Measurements from ENCODE around the gene TBXAS1.
A peak's percentile ranks its signal among the peaks of the same experiment; 100 is the strongest.

TBXAS1 gene

GRCh38 chr7:139913845-139914135 is 84.7 kb downstream of the TBXAS1 start:
- TF ChIP-seq, protein P1, sequence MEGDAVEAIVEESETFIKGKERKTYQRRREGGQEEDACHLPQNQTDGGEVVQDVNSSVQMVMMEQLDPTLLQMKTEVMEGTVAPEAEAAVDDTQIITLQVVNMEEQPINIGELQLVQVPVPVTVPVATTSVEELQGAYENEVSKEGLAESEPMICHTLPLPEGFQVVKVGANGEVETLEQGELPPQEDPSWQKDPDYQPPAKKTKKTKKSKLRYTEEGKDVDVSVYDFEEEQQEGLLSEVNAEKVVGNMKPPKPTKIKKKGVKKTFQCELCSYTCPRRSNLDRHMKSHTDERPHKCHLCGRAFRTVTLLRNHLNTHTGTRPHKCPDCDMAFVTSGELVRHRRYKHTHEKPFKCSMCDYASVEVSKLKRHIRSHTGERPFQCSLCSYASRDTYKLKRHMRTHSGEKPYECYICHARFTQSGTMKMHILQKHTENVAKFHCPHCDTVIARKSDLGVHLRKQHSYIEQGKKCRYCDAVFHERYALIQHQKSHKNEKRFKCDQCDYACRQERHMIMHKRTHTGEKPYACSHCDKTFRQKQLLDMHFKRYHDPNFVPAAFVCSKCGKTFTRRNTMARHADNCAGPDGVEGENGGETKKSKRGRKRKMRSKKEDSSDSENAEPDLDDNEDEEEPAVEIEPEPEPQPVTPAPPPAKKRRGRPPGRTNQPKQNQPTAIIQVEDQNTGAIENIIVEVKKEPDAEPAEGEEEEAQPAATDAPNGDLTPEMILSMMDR (IDR thresholded peaks at IDR 0.05; ENCODE audit: low read depth, low read length), result no peak
- no peak for DNase-seq (ENCODE audit: low read depth, low spot score)
- in situ Hi-C loops (cut with HindIII; ENCODE audit: low sequenced_read_pairs), result no loop called here
- H3K4me3 ChIP-seq (ENCODE audit: low read depth, low read length), result no peak overlapping the region

GRCh38 chr7:139914306-139915267 is 85.5 kb downstream of the TBXAS1 start:
- in situ Hi-C loops (cut with HindIII; ENCODE audit: low sequenced_read_pairs), result no loop called here
- TF ChIP-seq, protein P1 (IDR thresholded peaks at IDR 0.05; ENCODE audit: low read depth, low read length), result no peak
- H3K4me3 ChIP-seq (ENCODE audit: low read depth, low read length), result no peak overlapping the region
- peak; percentile 61 for DNase-seq (ENCODE audit: low read depth, low spot score)

DNA sequence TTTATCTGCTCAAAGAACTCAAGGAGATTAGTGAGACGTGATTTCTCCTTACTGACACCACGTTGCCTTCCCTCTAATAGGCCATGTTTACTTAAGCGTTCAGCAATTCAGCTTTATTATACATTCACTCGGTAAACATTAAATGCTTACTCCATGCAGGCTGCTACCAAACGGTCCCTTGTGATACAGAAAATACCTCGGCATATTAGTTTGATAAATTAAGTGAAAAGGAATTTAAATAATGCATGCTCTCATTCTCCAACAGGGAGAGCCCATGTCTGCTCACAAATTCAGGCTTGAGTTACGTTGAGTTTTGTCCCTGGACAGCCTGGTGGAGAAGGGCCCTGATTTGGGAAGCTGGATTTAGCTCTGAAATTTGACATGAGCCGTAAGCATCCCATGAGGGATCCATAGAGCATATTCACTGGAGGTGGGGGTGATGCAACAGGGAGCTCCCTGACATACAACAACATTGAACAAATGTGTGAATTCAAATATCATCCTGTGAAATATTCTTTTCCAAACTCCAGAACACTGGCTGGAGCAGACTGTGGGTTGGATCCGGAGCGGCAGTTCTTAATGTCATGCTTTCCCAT is 86.3 kb downstream of the TBXAS1 start:
- in situ Hi-C loops (cut with HindIII; ENCODE audit: low sequenced_read_pairs), result no loop called here
- TF ChIP-seq, protein P1 (IDR thresholded peaks at IDR 0.05; ENCODE audit: low read depth, low read length), result no peak
- peak; percentile 53 for DNase-seq (ENCODE audit: low read depth, low spot score)
- no peak overlapping the region for H3K4me3 ChIP-seq (ENCODE audit: low read depth, low read length)

DNA sequence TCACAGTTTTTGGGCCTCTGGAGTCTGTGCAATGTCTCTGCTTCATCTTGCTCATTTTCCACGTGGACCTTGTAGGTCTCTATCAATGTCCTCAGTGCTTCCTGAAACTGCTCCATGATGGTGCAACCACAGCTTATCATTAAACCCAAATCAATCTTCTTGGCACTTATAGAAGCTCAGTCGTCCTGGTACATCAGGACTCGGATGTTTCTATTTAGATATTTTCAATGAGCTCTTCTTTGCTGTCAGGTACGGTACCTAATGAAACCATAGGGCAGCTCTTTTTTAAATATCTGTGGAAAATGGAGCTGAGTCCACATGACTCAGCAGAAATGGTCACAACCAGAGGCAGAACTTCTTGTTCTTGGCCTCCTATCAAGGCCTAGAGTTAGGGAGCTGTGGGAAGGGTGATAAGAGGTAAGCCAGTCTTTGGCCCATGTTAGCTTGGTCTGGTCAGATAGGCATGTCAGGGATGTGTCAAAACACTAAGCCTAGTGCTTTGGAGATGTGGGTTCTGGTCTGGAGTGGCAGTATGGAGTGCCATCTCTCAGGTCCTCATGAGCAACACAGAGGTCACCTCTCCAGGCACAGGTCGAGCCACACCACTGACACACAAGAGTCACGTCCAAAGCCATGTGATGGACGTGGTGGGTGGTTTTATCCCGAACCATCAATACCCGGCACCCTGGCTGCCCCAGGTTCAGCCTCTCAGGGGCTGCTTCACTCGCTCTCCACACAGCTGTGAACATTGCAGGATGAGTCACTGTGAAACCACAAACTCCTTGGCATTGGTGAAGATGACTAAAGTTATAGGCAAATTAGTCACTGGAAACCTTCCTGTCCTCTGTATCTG is 87.0 kb downstream of the TBXAS1 start:
- TF ChIP-seq, protein P1 (IDR thresholded peaks at IDR 0.05; ENCODE audit: low read depth, low read length), result no peak
- in situ Hi-C loops (cut with HindIII; ENCODE audit: low sequenced_read_pairs), result no loop called here
- H3K4me3 ChIP-seq (ENCODE audit: low read depth, low read length), result no peak overlapping the region
- DNase-seq (ENCODE audit: low read depth, low spot score), result peak; percentile 98

GRCh38 chr7:139916717-139917395 is 87.8 kb downstream of the TBXAS1 start:
- in situ Hi-C loops (cut with HindIII; ENCODE audit: low sequenced_read_pairs), result no loop called here
- TF ChIP-seq, protein P1 (IDR thresholded peaks at IDR 0.05; ENCODE audit: low read depth, low read length), result no peak
- no peak for DNase-seq (ENCODE audit: low read depth, low spot score)
- no peak overlapping the region for H3K4me3 ChIP-seq (ENCODE audit: low read depth, low read length)

DNA sequence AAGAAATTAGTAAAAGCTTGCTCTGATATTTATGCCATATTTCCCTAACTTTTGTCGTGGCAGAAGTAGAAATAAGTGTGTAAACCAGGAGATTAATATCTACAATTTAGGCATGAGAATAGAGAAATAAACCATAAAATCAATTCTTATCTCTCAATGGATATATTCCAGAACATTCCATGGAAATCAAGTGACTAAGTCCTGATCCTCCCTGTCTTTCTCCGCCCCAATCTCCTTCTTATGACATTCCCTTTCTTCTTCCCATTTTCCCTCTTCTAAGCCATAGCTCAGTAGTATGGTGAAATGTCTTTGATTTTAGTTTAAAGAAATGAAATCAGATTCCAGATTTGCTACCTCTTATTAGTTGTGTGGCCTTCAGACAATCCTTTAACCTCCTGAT is 88.8 kb downstream of the TBXAS1 start:
- in situ Hi-C loops (cut with HindIII; ENCODE audit: low sequenced_read_pairs), result no loop called here
- no peak for DNase-seq (ENCODE audit: low read depth, low spot score)
- no peak overlapping the region for H3K4me3 ChIP-seq (ENCODE audit: low read depth, low read length)
- TF ChIP-seq, protein P1 (IDR thresholded peaks at IDR 0.05; ENCODE audit: low read depth, low read length), result no peak

All from astrocyte of the spinal cord (primary cell).